H1 (cell line): ENCODE measurements around the gene TRAF1. TPM values are rescaled to one million over a fixed set of nuclear protein-coding genes. Genes with fewer than 3 reads are reported as not detected.

Source experiments
- BCL11A ChIP-seq, 2 experiments: IDR thresholded peaks; one replicate each; pipeline ENCODE4 v1.6.1; 2011; ENCODE audit warnings: low read depth in 2 of 2, low read length in 2 of 2, mild to moderate bottlenecking in 2 of 2
- BRCA1 ChIP-seq: IDR thresholded peaks from 2 replicates; pipeline ENCODE4 v1.6.1; 2012; ENCODE audit warnings: low read depth, low read length, improper control_type of control experiment
- CBX5 ChIP-seq: fragments of 300-800, 300-1000 bp; sonication (generic); IDR thresholded peaks from 2 replicates; pipeline ENCODE4 v1.7.1; 2016; ENCODE audit warnings: antibody characterized with exemption, low read length, low read depth
- CBX8 ChIP-seq: fragments of 300-800, 300-1000 bp; sonication (generic); IDR thresholded peaks from 2 replicates; pipeline ENCODE4 v1.7.1; 2016; ENCODE audit warnings: low read depth, low read length, borderline replicate concordance
- CTBP2 ChIP-seq: IDR thresholded peaks from 2 replicates; pipeline ENCODE4 v1.7.0; 2011; ENCODE audit warnings: borderline replicate concordance, mild to moderate bottlenecking, moderate library complexity, mixed read lengths, low read length; ENCODE audit not compliant: insufficient read depth, insufficient read length
- CTCF ChIP-seq, 3 experiments: IDR thresholded peaks; 1 replicate in 2 of 3; 2 replicates in 1 of 3; pipeline versions ENCODE4 v1.5.1 to v1.6.1; 2011; ENCODE audit warnings: low read length in 3 of 3, mild to moderate bottlenecking in 3 of 3, inconsistent platforms in 2 of 3, low read depth in 1 of 3, moderate library complexity in 1 of 3; ENCODE audit not compliant: insufficient read depth in 1 of 3; ENCODE audit errors: control extremely low read depth in 1 of 3
- EP300 ChIP-seq, 2 experiments: IDR thresholded peaks; 1 replicate in 1 of 2; 2 replicates in 1 of 2; pipeline ENCODE4 v1.6.1; 2011 to 2012; ENCODE audit warnings: low read depth in 2 of 2, low read length in 2 of 2, mild to moderate bottlenecking in 2 of 2, borderline replicate concordance in 1 of 2, inconsistent platforms in 1 of 2, moderate library complexity in 1 of 2
- FOSL1 ChIP-seq: IDR thresholded peaks from 2 replicates; pipeline ENCODE4 v1.6.1; 2011; ENCODE audit warnings: mild to moderate bottlenecking, low read depth, low read length, moderate library complexity; ENCODE audit not compliant: insufficient read depth
- HDAC6 ChIP-seq: IDR thresholded peaks from one replicate; pipeline ENCODE4 v1.7.1; 2012; ENCODE audit warnings: low read depth, mild to moderate bottlenecking, inconsistent platforms, low read length, moderate library complexity
- JUND ChIP-seq: IDR thresholded peaks from 2 replicates; pipeline ENCODE4 v1.6.1; 2011; ENCODE audit warnings: mild to moderate bottlenecking, improper control_type of control experiment, low read length
- POLR2AphosphoS5 ChIP-seq: IDR thresholded peaks from 2 replicates; pipeline ENCODE4 v1.6.1; 2011; ENCODE audit warnings: low read depth, low read length
- POU5F1 ChIP-seq: IDR thresholded peaks from 2 replicates; pipeline ENCODE4 v1.6.1; 2011; ENCODE audit warnings: low read depth, mild to moderate bottlenecking, low read length, moderate library complexity
- RBBP5 ChIP-seq: IDR thresholded peaks from 2 replicates; pipeline ENCODE4 v1.7.1; 2012; ENCODE audit warnings: low read depth, mild to moderate bottlenecking, inconsistent platforms, low read length, moderate library complexity, borderline replicate concordance
- RFX5 ChIP-seq: IDR thresholded peaks from 2 replicates; pipeline ENCODE4 v1.6.1; 2011; ENCODE audit warnings: low read depth, low read length, improper control_type of control experiment, borderline replicate concordance
- SIN3A ChIP-seq, 2 experiments: IDR thresholded peaks in 1 of 2; conservative IDR thresholded peaks in 1 of 2; 2 replicates each; pipeline ENCODE4 v1.6.1; 2011 to 2012; ENCODE audit warnings: low read length in 2 of 2, improper control_type of control experiment in 1 of 2, low read depth in 1 of 2, mild to moderate bottlenecking in 1 of 2
- SP1 ChIP-seq: IDR thresholded peaks from 2 replicates; pipeline ENCODE4 v1.6.1; 2011; ENCODE audit warnings: low read depth, low read length
- TAF1 ChIP-seq: IDR thresholded peaks from 2 replicates; pipeline ENCODE4 v1.6.1; 2011; ENCODE audit warnings: mild to moderate bottlenecking, low read depth, low read length
- TCF12 ChIP-seq: IDR thresholded peaks from 2 replicates; pipeline ENCODE4 v1.6.1; 2011; ENCODE audit warnings: low read depth, mild to moderate bottlenecking, low read length
- USF2 ChIP-seq: IDR thresholded peaks from 2 replicates; pipeline ENCODE4 v1.6.1; 2011; ENCODE audit warnings: low read length, improper control_type of control experiment
- YY1 ChIP-seq: IDR thresholded peaks from 2 replicates; pipeline ENCODE4 v1.6.1; 2011; ENCODE audit warnings: low read depth, mild to moderate bottlenecking, low read length
- polyA plus RNA-seq, 7 experiments: library from polyadenylated mRNA; depleted of rRNA in 3 of 7; stranded (reverse) in 5 of 7; unstranded in 2 of 7; fragments of >200 nt in 5 of 7; fragments of 200-250 nt in 2 of 7; gene quantifications; 1 replicate in 5 of 7; 2 replicates in 1 of 7; 4 replicates in 1 of 7; pipeline versions ENCODE4 v1.2.1 to v1.2.3, GENCODE V29; 2011 to 2013; ENCODE audit warnings: missing spikeins in 2 of 7, mixed read lengths in 2 of 7
- total RNA-seq: library from RNA; stranded (reverse); fragmentation: NEBNext Ultra II Directional; extraction: Animal tissue kit (Norgen Biotek cat#: 25700); gene quantifications from 2 replicates; pipeline ENCODE4 v1.2.1, GENCODE V29; 2021

Gene TRAF1
- total and polyA plus RNA-seq, 2 of the 8 experiments (the other 6 are each of a cell fraction or from before 2014, with no cell fraction given) = 1.6 to 3.2 TPM

GRCh38 chr9:120875954-120876841, 50.4 kb downstream of the TRAF1 start (continued):
- TF ChIP-seq RFX5 (no peak), SIN3A (conservative IDR thresholded peaks at IDR 0.05 in 1 of 2, IDR thresholded peaks at IDR 0.05 in 1 of 2; ENCODE audit: low read depth in 1 of 2, low read length in 2 of 2) (no peak; a peak in 2 of 4 replicates), TCF12 (no peak), YY1 (no peak), EP300 (IDR thresholded peaks at IDR 0.05; ENCODE audit: borderline replicate concordance in 1 of 2, low read depth in 2 of 2, low read length in 2 of 2) (no peak), USF2 (no peak), SP1 (no peak), CBX8 (no peak), CTBP2 (no peak), CTCF (IDR thresholded peaks at IDR 0.05; ENCODE audit: control extremely low read depth in 1 of 3, insufficient read depth in 1 of 3, low read depth in 1 of 3, low read length in 3 of 3) (peak in 1 of 3 experiments; percentile 24; a peak in 1 of 4 replicates), BRCA1 (no peak), POU5F1 (no peak), TAF1 (peak; percentile 12; the same call in 1 of the 2 replicates), FOSL1 (no peak), RBBP5 (0 out of 2 replicates have a peak, but pooled peaks have one; percentile 59), POLR2AphosphoS5 (0 out of 2 replicates have a peak, but pooled peaks have one; percentile 29), HDAC6 (no peak), CBX5 (no peak), JUND (no peak), BCL11A (IDR thresholded peaks at IDR 0.05; ENCODE audit: low read depth in 2 of 2, low read length in 2 of 2) (no peak)
